Muscle of back (tissue), 11 donors: ENCODE measurements around the gene KRT4. TPM values are rescaled to one million over a fixed set of nuclear protein-coding genes. Genes with fewer than 3 reads are reported as not detected.
"Not testable (repeated sequence)": the region's sequence is repeated elsewhere in the genome, so short reads cannot be mapped to it uniquely, and the experiment has no call there.

ENCODE experiments used
- DNase-seq, 3 donors: peaks; one replicate each; pipeline versions ENCODE4 v3.0.0 to v3.0.0-alpha.2; 2013
- polyA plus RNA-seq, 10 donors: library from polyadenylated mRNA; unstranded; fragments of 120-200 nt; gene quantifications; one replicate each; pipeline ENCODE4 v1.2.1, GENCODE V29; 2013; ENCODE audit not compliant: insufficient read length in 10 of 10

KRT4 gene
- polyA plus RNA-seq, 10 donors = 0.11 to 126 (median 0.64) TPM; not detected in 4

GRCh38 chr12:52808573-52809160, 5.2 kb downstream of the KRT4 start:
- DNase-seq = no peak

- no peak for DNase-seq
Observed at GRCh38 chr12:52807544-52808470, 6.1 kb downstream of the KRT4 start.

- no peak for DNase-seq
Observed at GRCh38 chr12:52806821-52807543, 6.9 kb downstream of the KRT4 start.

- DNase-seq = no peak
Observed at GRCh38 chr12:52806169-52806811, 7.6 kb downstream of the KRT4 start.

GRCh38 chr12:52805739-52806138, 8.2 kb downstream of the KRT4 start:
- DNase-seq = no peak

GRCh38 chr12:52805000-52805399, 8.9 kb downstream of the KRT4 start:
- DNase-seq = no peak

GRCh38 chr12:52802442-52802841, 11.5 kb downstream of the KRT4 start:
- no peak for DNase-seq

GRCh38 chr12:52801773-52802172, 12.1 kb downstream of the KRT4 start:
- no peak for DNase-seq

GRCh38 chr12:52800259-52800917, 13.5 kb downstream of the KRT4 start:
- no peak for DNase-seq

- DNase-seq = no peak
Observed at GRCh38 chr12:52799505-52800211, 14.3 kb downstream of the KRT4 start.

GRCh38 chr12:52798671-52799504, 15.0 kb downstream of the KRT4 start:
- DNase-seq = peak in 1 of 3 donors; percentile 69

- DNase-seq = peak in 1 of 3 donors; percentile 63
Observed at GRCh38 chr12:52798003-52798670, 15.8 kb downstream of the KRT4 start.

GRCh38 chr12:52797529-52797894, 16.4 kb downstream of the KRT4 start:
- DNase-seq = no peak

- no peak for DNase-seq
Observed at GRCh38 chr12:52796839-52797528, 16.9 kb downstream of the KRT4 start.

GRCh38 chr12:52796429-52796794, 17.5 kb downstream of the KRT4 start:
- DNase-seq = no peak

- DNase-seq = no peak
Observed at GRCh38 chr12:52795694-52796428, 18.1 kb downstream of the KRT4 start, which contains the start of gene KRT3. TSS of gene KRT3 (minus strand) at chr12:52796117. CDS start at chr12:52796042, 75 bp downstream.

GRCh38 chr12:52795332-52795674, 18.6 kb downstream of the KRT4 start:
- DNase-seq = not testable (repeated sequence)
